GM12801 (cell line): Measurements from ENCODE around the gene TKTL1.

Experiments used
- TF ChIP-seq, protein P1 (sequence below): IDR thresholded peaks from one replicate; pipeline ENCODE4 v1.5.1; 2011; ENCODE audit warnings: control low read depth; ENCODE audit not compliant: insufficient read length; ENCODE audit errors: extremely low read depth

The TKTL1 gene

DNA sequence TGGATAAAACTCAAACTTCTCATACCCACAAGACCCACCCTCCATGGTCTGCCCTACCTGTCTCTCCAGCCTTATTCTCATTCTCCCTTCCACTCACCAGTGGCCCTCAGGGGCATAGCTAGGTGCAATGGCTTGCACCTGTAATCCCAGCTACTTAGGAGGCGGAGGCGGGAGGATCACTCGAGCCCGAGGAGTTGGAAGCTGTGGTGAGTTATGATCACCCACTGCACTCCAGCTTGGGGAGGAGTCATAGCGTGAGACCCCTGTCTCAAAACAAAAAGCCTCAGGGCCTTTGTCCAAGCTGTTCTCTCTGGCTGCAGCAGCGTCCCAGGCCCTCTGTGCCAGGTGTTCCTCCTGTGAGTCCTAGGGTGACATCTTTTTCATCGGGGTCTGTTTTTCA lies 16.5 kb downstream of the TKTL1 start:
- TF ChIP-seq, protein P1, sequence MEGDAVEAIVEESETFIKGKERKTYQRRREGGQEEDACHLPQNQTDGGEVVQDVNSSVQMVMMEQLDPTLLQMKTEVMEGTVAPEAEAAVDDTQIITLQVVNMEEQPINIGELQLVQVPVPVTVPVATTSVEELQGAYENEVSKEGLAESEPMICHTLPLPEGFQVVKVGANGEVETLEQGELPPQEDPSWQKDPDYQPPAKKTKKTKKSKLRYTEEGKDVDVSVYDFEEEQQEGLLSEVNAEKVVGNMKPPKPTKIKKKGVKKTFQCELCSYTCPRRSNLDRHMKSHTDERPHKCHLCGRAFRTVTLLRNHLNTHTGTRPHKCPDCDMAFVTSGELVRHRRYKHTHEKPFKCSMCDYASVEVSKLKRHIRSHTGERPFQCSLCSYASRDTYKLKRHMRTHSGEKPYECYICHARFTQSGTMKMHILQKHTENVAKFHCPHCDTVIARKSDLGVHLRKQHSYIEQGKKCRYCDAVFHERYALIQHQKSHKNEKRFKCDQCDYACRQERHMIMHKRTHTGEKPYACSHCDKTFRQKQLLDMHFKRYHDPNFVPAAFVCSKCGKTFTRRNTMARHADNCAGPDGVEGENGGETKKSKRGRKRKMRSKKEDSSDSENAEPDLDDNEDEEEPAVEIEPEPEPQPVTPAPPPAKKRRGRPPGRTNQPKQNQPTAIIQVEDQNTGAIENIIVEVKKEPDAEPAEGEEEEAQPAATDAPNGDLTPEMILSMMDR: no peak

- TF ChIP-seq, protein P1: no peak
Measured at GRCh38 chrX:154313147-154313546, 17.6 kb downstream of the TKTL1 start.

DNA sequence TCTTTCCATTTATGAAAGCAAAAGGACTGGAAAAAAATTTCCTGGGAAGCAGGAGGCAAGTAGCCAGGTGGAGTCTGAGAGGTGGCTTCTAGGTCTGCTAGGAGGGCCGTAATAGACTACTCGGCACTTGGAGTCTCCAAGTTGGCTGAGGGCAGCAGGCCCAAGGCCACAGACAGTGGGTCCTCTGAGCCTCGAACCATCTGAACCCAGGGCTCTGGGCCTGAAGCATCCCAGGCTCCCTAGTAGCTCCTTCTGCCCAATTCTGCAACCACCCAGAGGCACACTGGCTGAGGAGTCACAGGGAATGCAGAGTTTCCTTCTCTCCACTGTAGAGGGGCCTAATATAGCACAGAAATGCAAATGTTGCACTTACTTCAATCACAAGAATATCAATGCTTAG lies 19.8 kb downstream of the TKTL1 start:
- TF ChIP-seq, protein P1: no peak

DNA sequence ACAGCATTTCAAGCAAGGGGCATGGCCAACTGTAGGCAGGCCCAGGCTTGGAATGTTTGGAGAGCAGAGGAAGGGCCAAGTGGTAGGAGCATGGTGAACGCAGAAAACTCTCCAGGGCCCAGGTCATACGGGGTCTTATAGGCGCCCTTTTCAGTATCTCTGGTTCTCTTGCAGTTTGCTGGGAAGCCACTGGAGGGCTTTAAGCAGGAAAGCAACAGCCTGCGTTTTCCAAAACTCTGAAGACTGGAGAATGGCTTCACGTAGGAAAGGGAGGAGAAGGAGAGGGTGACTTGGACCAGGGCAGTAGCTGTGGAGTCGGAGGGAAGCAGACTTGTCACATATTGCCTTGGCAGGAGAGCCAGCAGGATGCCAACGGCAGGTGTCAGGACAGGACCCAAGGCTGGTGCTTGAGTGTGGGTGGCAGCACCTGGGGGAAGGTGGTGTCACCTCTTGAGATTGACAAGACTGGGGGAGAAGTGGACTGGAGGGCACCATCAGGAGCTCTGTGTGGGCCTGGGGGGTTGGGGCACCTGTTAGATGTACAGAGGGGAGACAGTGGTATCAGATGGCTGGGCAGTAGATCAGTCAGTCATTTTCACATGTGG lies 21.9 kb downstream of the TKTL1 start:
- TF ChIP-seq, protein P1: no peak

DNA sequence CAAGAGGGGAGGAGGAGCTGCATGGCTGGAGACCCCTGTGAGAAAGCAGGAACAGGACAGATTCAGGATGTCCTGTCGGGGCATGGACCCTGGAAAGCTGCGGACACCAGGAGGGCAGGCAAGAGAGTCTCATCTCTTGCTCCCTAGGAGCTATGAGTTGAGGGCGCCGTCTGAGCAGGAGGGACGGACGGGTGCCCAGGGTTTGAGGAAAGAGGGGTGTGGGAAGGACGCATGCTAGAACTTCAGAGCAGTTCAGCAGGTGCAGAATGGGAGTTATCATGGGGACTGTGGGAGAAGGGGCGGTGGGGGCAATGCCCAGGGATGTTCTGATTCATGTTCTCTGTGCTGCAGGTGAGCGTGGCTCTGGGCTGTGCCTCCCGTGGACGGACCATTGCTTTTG lies 24.8 kb downstream of the TKTL1 start:
- TF ChIP-seq, protein P1: no peak

DNA sequence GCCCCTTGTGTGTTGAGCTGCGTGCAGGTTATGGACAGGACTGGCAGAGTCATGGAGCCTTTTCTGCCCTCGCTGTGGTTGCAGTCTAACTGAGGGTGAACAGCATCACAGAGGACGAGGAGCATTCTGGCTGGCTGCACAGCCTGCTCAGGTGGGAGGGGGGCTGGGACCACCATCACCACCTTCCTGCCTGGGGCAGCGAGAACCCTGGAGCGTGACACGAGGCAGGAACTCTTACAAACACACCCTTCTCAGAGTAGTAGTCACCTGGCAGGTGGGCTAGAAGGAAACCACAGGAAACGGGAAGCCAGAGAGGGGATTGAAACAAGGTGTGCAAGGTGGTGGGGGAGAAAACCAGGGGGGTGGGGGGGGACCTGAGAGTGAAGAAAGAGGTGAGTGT lies 25.6 kb downstream of the TKTL1 start:
- TF ChIP-seq, protein P1: no peak

DNA sequence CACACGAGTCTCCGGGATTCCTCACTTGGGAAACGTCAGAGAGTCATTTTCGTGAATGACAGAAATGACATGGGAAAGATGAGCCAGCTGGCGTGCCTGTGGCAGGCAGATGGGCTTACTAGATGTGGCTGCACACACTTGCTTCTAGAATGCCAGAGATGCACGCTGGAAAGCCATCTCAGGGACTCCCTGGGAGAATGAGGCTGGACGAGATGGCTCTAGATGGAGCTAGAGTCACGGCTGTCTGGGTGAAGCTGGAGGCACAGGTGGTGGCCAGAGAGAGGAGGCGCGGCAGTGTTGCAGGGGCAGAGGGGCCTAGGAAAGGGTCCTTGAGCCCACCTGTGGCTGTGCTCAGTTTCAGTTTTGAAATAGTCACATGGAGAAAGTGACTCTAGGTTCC lies 26.0 kb downstream of the TKTL1 start:
- TF ChIP-seq, protein P1: no peak
